Mucosa of descending colon (tissue), 3 donors: ENCODE measurements around the gene KIAA0232. TPM values are rescaled to one million over a fixed set of nuclear protein-coding genes. Genes with fewer than 3 reads are reported as not detected.
"Not testable (repeated sequence)": the region's sequence is repeated elsewhere in the genome, so short reads cannot be mapped to it uniquely, and the experiment has no call there.

ENCODE experiments used
- ATAC-seq: fragments of 200-7000 bp; cut with Tn5 transposase; one replicate; pipeline ENCODE4 v1.9.1; 2020; ENCODE audit warnings: mild to moderate bottlenecking, moderate library complexity
- DNase-seq, 3 donors: peaks; one replicate each; pipeline ENCODE4 v3.0.0-alpha.2; 2020
- H3K36me3 ChIP-seq: fragments of 200-600 bp; one replicate; pipeline ENCODE4 v1.8.0; 2021; ENCODE audit warnings: low read depth, mild to moderate bottlenecking
- H3K4me1 ChIP-seq: fragments of 200-600 bp; one replicate; pipeline ENCODE4 v1.8.0; 2021; ENCODE audit warnings: low read depth, mild to moderate bottlenecking
- H3K4me3 ChIP-seq: fragments of 200-600 bp; one replicate; pipeline ENCODE4 v1.8.0; 2021; ENCODE audit warnings: mild to moderate bottlenecking
- H3K9me3 ChIP-seq: fragments of 200-600 bp; one replicate; pipeline ENCODE4 v1.8.0; 2021; ENCODE audit warnings: mild to moderate bottlenecking
- CTCF ChIP-seq: fragments of 200-600 bp; IDR thresholded peaks from one replicate; pipeline ENCODE4 v1.8.0; 2022; ENCODE audit warnings: antibody characterized with exemption, mild to moderate bottlenecking
- intact Hi-C, 2 donors: fragments of 100-400 bp; cut with DNase I in 1 of 2; cut with micrococcal nuclease in 1 of 2; formaldehyde crosslinking; loops; one replicate each; pipeline versions ENCODE4 v1.11.0 to v1.11.1; 2022; cut with DNase I, micrococcal nuclease
- total RNA-seq, 3 donors: library from RNA; stranded (reverse); fragmentation: NEBNext Ultra II Directional in 2 of 3; extraction: Animal tissue kit (Norgen Biotek cat#: 25700) in 2 of 3; gene quantifications; one replicate each; pipeline versions ENCODE4 v1.2.1 to v1.2.4, GENCODE V29; 2021 to 2023
- donor health status: DM: no; HTN: no; CAD: no; lungs with moderate emphysema.
- donor health status: DM: no; HTN: no; CAD: no.
- donor health status: DM: no; HTN: yes; CAD: no.

Gene KIAA0232
- total RNA-seq, 3 donors from 2014 or later = 31.5 to 47.4 (median 46.6) TPM

GRCh38 chr4:6900956-6901355 lies 118.4 kb downstream of the KIAA0232 start:
- H3K4me3 ChIP-seq = no peak overlapping the region
- peak; percentile 11 for ATAC-seq
- H3K9me3 ChIP-seq = no peaks in the 10 kb centered on the region
- no peaks in the 10 kb centered on the region for H3K4me1 ChIP-seq
- intact Hi-C loops = loop anchor here in 1 of 2 donors (10.0 kb wide), 1 partner anchor 84 kb away; no protein-coding TSS in a partner anchor
- no peak for TF ChIP-seq CTCF
- peak in 2 of 3 donors; percentile 1 to 40 for DNase-seq
- H3K36me3 ChIP-seq = no peaks in the 10 kb centered on the region

GRCh38 chr4:6901669-6902317 lies 119.3 kb downstream of the KIAA0232 start:
- Histone ChIP-seq H3K4me3 (no peak overlapping the region), H3K36me3 (no peaks in the 10 kb centered on the region), H3K9me3 (no peaks in the 10 kb centered on the region), H3K4me1 (no peaks in the 10 kb centered on the region)
- DNase-seq (peak in 1 of 3 donors; percentile 1), ATAC-seq (no peak)
- intact Hi-C loops = loop anchor here in 1 of 2 donors (10.0 kb wide), 1 partner anchor 83 kb away; no protein-coding TSS in a partner anchor
- no peak for TF ChIP-seq CTCF

- TF ChIP-seq CTCF = no peak
- peak in 1 of 3 donors; percentile 1 for DNase-seq
- Histone ChIP-seq H3K9me3 (no peaks in the 10 kb centered on the region), H3K36me3 (no peaks in the 10 kb centered on the region), H3K4me3 (no peak overlapping the region), H3K4me1 (peaks cover 1% of the 10 kb centered on the region)
- no peak for ATAC-seq
- intact Hi-C loops = loop anchor here in 1 of 2 donors (10.0 kb wide), 1 partner anchor 82 kb away; no protein-coding TSS in a partner anchor
Measured at GRCh38 chr4:6902318-6903042, 120.0 kb downstream of the KIAA0232 start.

GRCh38 chr4:6905516-6906445 lies 123.3 kb downstream of the KIAA0232 start:
- DNase-seq (no peak), ATAC-seq (no peak)
- Histone ChIP-seq H3K4me1 (peaks cover 14% of the 10 kb centered on the region), H3K9me3 (no peaks in the 10 kb centered on the region), H3K36me3 (no peaks in the 10 kb centered on the region), H3K4me3 (no peak overlapping the region)
- intact Hi-C loops = loop anchor here in 1 of 2 donors (10.0 kb wide), 1 partner anchor 79 kb away; no protein-coding TSS in a partner anchor
- TF ChIP-seq CTCF = no peak

- DNase-seq, H3K4me3 ChIP-seq, H3K36me3 ChIP-seq, H3K9me3 ChIP-seq, ATAC-seq: not testable (repeated sequence)
- peaks cover 19% of the 10 kb centered on the region for H3K4me1 ChIP-seq
- intact Hi-C loops = loop anchor here in 1 of 2 donors (10.0 kb wide), 1 partner anchor 78 kb away; no protein-coding TSS in a partner anchor
Measured at GRCh38 chr4:6906486-6906885, 124.0 kb downstream of the KIAA0232 start.
